H1 (cell line): ENCODE data around the gene INSIG1. TPM values are rescaled to one million over a fixed set of nuclear protein-coding genes. Genes with fewer than 3 reads are reported as not detected.

Experiments used
- SIX5 ChIP-seq: IDR thresholded peaks from 2 replicates; pipeline ENCODE4 v1.6.1; 2011; ENCODE audit warnings: mild to moderate bottlenecking, low read depth, low read length
- TBP ChIP-seq: IDR thresholded peaks from 2 replicates; pipeline ENCODE4 v1.6.1; 2011; ENCODE audit warnings: low read depth, low read length, improper control_type of control experiment
- polyA plus RNA-seq, 7 experiments: library from polyadenylated mRNA; depleted of rRNA in 3 of 7; stranded (reverse) in 5 of 7; unstranded in 2 of 7; fragments of >200 nt in 5 of 7; fragments of 200-250 nt in 2 of 7; gene quantifications; 1 replicate in 5 of 7; 2 replicates in 1 of 7; 4 replicates in 1 of 7; pipeline versions ENCODE4 v1.2.1 to v1.2.3, GENCODE V29; 2011 to 2013; ENCODE audit warnings: missing spikeins in 2 of 7, mixed read lengths in 2 of 7
- total RNA-seq: library from RNA; stranded (reverse); fragmentation: NEBNext Ultra II Directional; extraction: Animal tissue kit (Norgen Biotek cat#: 25700); gene quantifications from 2 replicates; pipeline ENCODE4 v1.2.1, GENCODE V29; 2021
- TF ChIP-seq, protein P1 (sequence below): IDR thresholded peaks from 2 replicates; pipeline ENCODE4 v1.6.1; 2011; ENCODE audit warnings: low read length, improper control_type of control experiment

The INSIG1 gene
- total and polyA plus RNA-seq, 2 of the 8 experiments (the other 6 are each of a cell fraction or from before 2014, with no cell fraction given) = 40.0 to 58.4 TPM

DNA sequence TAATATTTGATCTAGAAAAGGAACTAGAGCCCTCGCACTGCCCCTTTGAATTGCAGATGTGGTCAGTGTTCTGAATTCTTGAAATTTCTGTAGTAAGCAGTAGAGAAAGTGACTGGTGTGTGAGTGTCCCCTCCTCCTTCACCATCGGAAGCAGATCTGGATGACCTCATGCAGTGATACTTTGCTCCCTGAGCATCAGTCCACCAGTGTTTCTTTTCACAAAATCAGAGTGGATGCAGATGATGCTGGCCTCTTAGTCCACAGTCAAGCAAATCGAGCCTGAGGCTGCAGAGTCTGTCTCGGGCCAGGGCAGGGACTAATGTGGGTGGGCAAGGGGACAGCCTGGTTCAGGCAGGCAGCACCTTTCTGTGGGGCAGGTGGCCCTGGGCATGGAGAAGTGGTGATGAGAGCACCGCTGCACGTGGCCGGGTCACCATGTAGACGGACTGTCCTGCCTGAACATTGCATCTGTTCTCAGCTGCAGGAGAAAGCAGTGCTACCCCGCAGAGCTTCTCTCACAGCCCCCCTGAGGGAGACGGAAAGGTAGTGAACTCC is 5.4 kb downstream of the INSIG1 start (continued):
- TF ChIP-seq TBP (no peak), SIX5 (no peak)
- TF ChIP-seq, protein P1, sequence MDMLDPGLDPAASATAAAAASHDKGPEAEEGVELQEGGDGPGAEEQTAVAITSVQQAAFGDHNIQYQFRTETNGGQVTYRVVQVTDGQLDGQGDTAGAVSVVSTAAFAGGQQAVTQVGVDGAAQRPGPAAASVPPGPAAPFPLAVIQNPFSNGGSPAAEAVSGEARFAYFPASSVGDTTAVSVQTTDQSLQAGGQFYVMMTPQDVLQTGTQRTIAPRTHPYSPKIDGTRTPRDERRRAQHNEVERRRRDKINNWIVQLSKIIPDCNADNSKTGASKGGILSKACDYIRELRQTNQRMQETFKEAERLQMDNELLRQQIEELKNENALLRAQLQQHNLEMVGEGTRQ = no peak
